Measurements from ENCODE around the gene RAB2B. TPM values are rescaled to one million over a fixed set of nuclear protein-coding genes. Genes with fewer than 3 reads are reported as not detected.

Gene RAB2B
- total RNA-seq, 1 donor from 2014 or later = 19.2 TPM

- peaks cover 4 to 16% of the 10 kb centered on the region in 2 donors for H3K4me1 ChIP-seq
- no peak for DNase-seq (ENCODE audit: low spot score in 2 of 2)
- peaks cover 4 to 22% of the 10 kb centered on the region in 2 donors for H3K36me3 ChIP-seq
- peak overlapping the region; percentile 80 to 86 for H3K4me3 ChIP-seq
- intact Hi-C loops (cut with DNase I) = loop anchor here (1.0 to 10.0 kb wide), 5 partner anchors 39 to 1369 kb away; partner anchors contain the start of genes HNRNPC and PARP2
- H3K9me3 ChIP-seq = no peaks in the 10 kb centered on the region
- no peaks in the 10 kb centered on the region for H3K27me3 ChIP-seq
- peak overlapping the region; percentile 85 to 90 for H3K27ac ChIP-seq
- no peak for TF ChIP-seq CTCF (IDR thresholded peaks at IDR 0.05)
Observed at GRCh38 chr14:21475767-21476522, 814 bp downstream of the RAB2B start.

- intact Hi-C loops (cut with DNase I) = loop anchor here (5.0 kb wide), 1 partner anchor 35 kb away; no protein-coding TSS in a partner anchor
- H3K27me3 ChIP-seq = no peaks in the 10 kb centered on the region
- no peaks in the 10 kb centered on the region for H3K4me1 ChIP-seq
- H3K9me3 ChIP-seq = no peaks in the 10 kb centered on the region
- peaks cover 29 to 61% of the 10 kb centered on the region in 2 donors for H3K36me3 ChIP-seq
- no peak for DNase-seq (ENCODE audit: low spot score in 2 of 2)
- H3K27ac ChIP-seq = no peak overlapping the region
- no peak for TF ChIP-seq CTCF (IDR thresholded peaks at IDR 0.05)
- H3K4me3 ChIP-seq = no peak overlapping the region
Observed at GRCh38 chr14:21467616-21468015, 9.1 kb downstream of the RAB2B start.

- H3K4me1 ChIP-seq = peaks cover 9 to 11% of the 10 kb centered on the region in 2 donors
- no peaks in the 10 kb centered on the region for H3K9me3 ChIP-seq
- H3K36me3 ChIP-seq = peaks cover 7 to 26% of the 10 kb centered on the region in 2 donors
- peak within 1 kb of the TSS; percentile 97 to 98 for H3K27ac ChIP-seq
- H3K27me3 ChIP-seq = no peaks in the 10 kb centered on the region
- TF ChIP-seq CTCF (IDR thresholded peaks at IDR 0.05) = peak; percentile 43 to 59 (median 50)
- peak within 1 kb of the TSS; percentile 86 to 95 for H3K4me3 ChIP-seq
- peak; percentile 99 to 100 for DNase-seq (ENCODE audit: low spot score in 2 of 2)
- intact Hi-C loops (cut with DNase I) = loop anchor here (1.0 to 5.0 kb wide), 7 partner anchors 19 to 1004 kb away; partner anchors contain the start of genes HNRNPC, OSGEP, SUPT16H and TOX4
Observed at GRCh38 chr14:21455912-21456667, 20.7 kb downstream of the RAB2B start, which contains the start of gene CHD8. TSS of gene CHD8 (minus strand) at chr14:21456123. CDS start at chr14:21431643, 24,480 bp downstream.

GRCh38 chr14:21455592-21455911 lies 21.2 kb downstream of the RAB2B start:
- TF ChIP-seq CTCF (IDR thresholded peaks at IDR 0.05) = no peak
- Histone ChIP-seq H3K27ac (peak overlapping the region; percentile 97 to 98), H3K4me1 (peaks cover 9 to 11% of the 10 kb centered on the region in 2 donors), H3K36me3 (peaks cover 2 to 22% of the 10 kb centered on the region in 2 donors), H3K27me3 (no peaks in the 10 kb centered on the region), H3K4me3 (peak overlapping the region; percentile 86 to 95), H3K9me3 (no peaks in the 10 kb centered on the region)
- peak in 1 of 2 donors; percentile 64 for DNase-seq (ENCODE audit: low spot score in 2 of 2)
- intact Hi-C loops (cut with DNase I) = loop anchor here (5.0 kb wide), 2 partner anchors 102 to 1003 kb away; partner anchors contain the start of gene OSGEP

GRCh38 chr14:21454843-21455544 lies 21.8 kb downstream of the RAB2B start:
- DNase-seq (ENCODE audit: low spot score in 2 of 2) = no peak
- Histone ChIP-seq H3K36me3 (peaks cover 2 to 21% of the 10 kb centered on the region in 2 donors), H3K27me3 (no peaks in the 10 kb centered on the region), H3K9me3 (no peaks in the 10 kb centered on the region), H3K4me3 (peak overlapping the region; percentile 86 to 95), H3K27ac (peak overlapping the region; percentile 97 to 98), H3K4me1 (peaks cover 9 to 11% of the 10 kb centered on the region in 2 donors)
- intact Hi-C loops (cut with DNase I) = loop anchor here (5.0 kb wide), 2 partner anchors 102 to 1003 kb away; partner anchors contain the start of gene OSGEP
- TF ChIP-seq CTCF (IDR thresholded peaks at IDR 0.05) = no peak
